ENCODE data around the gene XPO6. TPM values are rescaled to one million over a fixed set of nuclear protein-coding genes. Genes with fewer than 3 reads are reported as not detected.

XPO6 gene
- total RNA-seq, 1 donor: 102 TPM

GRCh38 chr16:28089992-28090365 lies 121.8 kb downstream of the XPO6 start:
- H3K27me3 ChIP-seq (ENCODE audit: insufficient read depth, low read length): no peaks in the 10 kb centered on the region
- peaks cover 19% of the 10 kb centered on the region for H4K20me1 ChIP-seq (ENCODE audit: insufficient read depth, low read length)

DNA sequence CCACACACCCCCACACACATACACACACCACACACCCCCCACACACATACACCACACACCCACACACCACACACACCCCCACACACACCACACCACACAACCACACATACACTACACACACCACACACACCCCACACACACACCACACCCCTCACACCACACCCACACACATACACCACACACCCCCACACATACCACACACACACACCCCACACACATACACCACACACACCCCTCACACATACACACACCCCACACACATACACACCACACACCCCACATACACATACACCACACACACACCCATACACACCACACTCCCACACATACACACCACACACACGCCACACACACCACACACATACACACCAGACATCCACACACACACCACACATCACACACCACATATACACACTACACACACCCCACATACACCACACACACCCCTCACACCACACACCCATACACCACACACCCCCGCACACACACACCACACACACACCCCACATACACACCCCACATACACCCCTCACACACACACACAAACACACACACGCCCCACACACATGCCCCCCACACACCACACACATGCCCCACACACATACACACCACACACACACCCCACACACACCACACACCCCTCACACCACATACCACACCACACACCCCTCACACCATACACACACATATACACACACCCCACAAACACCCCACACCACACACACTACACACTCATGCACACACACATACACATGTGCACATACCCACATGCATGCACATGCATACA lies 122.4 kb downstream of the XPO6 start:
- Histone ChIP-seq H3K79me2 (ENCODE audit: insufficient read depth, low read length) (no peaks in the 10 kb centered on the region), H4K20me1 (ENCODE audit: insufficient read depth, low read length) (peaks cover 19% of the 10 kb centered on the region), H3K36me3 (ENCODE audit: insufficient read depth, low read length) (no peaks in the 10 kb centered on the region), H3K4me3 (ENCODE audit: insufficient read depth, low read length) (no peak overlapping the region), H3K4me1 (ENCODE audit: insufficient read depth, low read length) (peaks cover 6% of the 10 kb centered on the region), H3K9me3 (ENCODE audit: low read depth, low read length) (no peaks in the 10 kb centered on the region), H3K4me2 (ENCODE audit: insufficient read depth, low read length) (no peak overlapping the region), H3K27me3 (ENCODE audit: insufficient read depth, low read length) (no peaks in the 10 kb centered on the region), H3K27ac (ENCODE audit: low read depth, low read length) (no peak overlapping the region), H2AFZ (ENCODE audit: low read length) (no peak overlapping the region)
- TF ChIP-seq, protein P1, sequence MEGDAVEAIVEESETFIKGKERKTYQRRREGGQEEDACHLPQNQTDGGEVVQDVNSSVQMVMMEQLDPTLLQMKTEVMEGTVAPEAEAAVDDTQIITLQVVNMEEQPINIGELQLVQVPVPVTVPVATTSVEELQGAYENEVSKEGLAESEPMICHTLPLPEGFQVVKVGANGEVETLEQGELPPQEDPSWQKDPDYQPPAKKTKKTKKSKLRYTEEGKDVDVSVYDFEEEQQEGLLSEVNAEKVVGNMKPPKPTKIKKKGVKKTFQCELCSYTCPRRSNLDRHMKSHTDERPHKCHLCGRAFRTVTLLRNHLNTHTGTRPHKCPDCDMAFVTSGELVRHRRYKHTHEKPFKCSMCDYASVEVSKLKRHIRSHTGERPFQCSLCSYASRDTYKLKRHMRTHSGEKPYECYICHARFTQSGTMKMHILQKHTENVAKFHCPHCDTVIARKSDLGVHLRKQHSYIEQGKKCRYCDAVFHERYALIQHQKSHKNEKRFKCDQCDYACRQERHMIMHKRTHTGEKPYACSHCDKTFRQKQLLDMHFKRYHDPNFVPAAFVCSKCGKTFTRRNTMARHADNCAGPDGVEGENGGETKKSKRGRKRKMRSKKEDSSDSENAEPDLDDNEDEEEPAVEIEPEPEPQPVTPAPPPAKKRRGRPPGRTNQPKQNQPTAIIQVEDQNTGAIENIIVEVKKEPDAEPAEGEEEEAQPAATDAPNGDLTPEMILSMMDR (IDR thresholded peaks at IDR 0.05; ENCODE audit: extremely low read depth, low read depth, low read length): no peak
- no peak for DNase-seq (ENCODE audit: insufficient read length, low spot score, missing footprints)

More at GRCh38 chr16:28089992-28090365, 121.8 kb downstream of the XPO6 start:
- H3K4me2 ChIP-seq (ENCODE audit: insufficient read depth, low read length): no peak overlapping the region
- no peaks in the 10 kb centered on the region for H3K36me3 ChIP-seq (ENCODE audit: insufficient read depth, low read length)
- no peak for DNase-seq (ENCODE audit: insufficient read length, low spot score, missing footprints)
- H3K4me3 ChIP-seq (ENCODE audit: insufficient read depth, low read length): no peak overlapping the region
- no peaks in the 10 kb centered on the region for H3K9me3 ChIP-seq (ENCODE audit: low read depth, low read length)
- no peaks in the 10 kb centered on the region for H3K79me2 ChIP-seq (ENCODE audit: insufficient read depth, low read length)
- no peak overlapping the region for H3K27ac ChIP-seq (ENCODE audit: low read depth, low read length)
- H2AFZ ChIP-seq (ENCODE audit: low read length): no peak overlapping the region
- H3K4me1 ChIP-seq (ENCODE audit: insufficient read depth, low read length): peaks cover 6% of the 10 kb centered on the region
- TF ChIP-seq, protein P1 (IDR thresholded peaks at IDR 0.05; ENCODE audit: extremely low read depth, low read depth, low read length): no peak

- H3K4me3 ChIP-seq (ENCODE audit: insufficient read depth, low read length): no peak overlapping the region
- TF ChIP-seq, protein P1 (IDR thresholded peaks at IDR 0.05; ENCODE audit: extremely low read depth, low read depth, low read length): no peak
Measured at GRCh38 chr16:28087675-28088300, 124.0 kb downstream of the XPO6 start.

GRCh38 chr16:28087140-28087660 lies 124.6 kb downstream of the XPO6 start:
- H3K9me3 ChIP-seq (ENCODE audit: low read depth, low read length): no peaks in the 10 kb centered on the region
- peaks cover 19% of the 10 kb centered on the region for H4K20me1 ChIP-seq (ENCODE audit: insufficient read depth, low read length)
- DNase-seq (ENCODE audit: insufficient read length, low spot score, missing footprints): peak; percentile 47
- H3K79me2 ChIP-seq (ENCODE audit: insufficient read depth, low read length): no peaks in the 10 kb centered on the region
- H3K27me3 ChIP-seq (ENCODE audit: insufficient read depth, low read length): no peaks in the 10 kb centered on the region
- peaks cover 6% of the 10 kb centered on the region for H3K4me1 ChIP-seq (ENCODE audit: insufficient read depth, low read length)
- TF ChIP-seq, protein P1 (IDR thresholded peaks at IDR 0.05; ENCODE audit: extremely low read depth, low read depth, low read length): no peak
- H3K4me3 ChIP-seq (ENCODE audit: insufficient read depth, low read length): no peak overlapping the region
- no peak overlapping the region for H3K4me2 ChIP-seq (ENCODE audit: insufficient read depth, low read length)
- no peak overlapping the region for H3K27ac ChIP-seq (ENCODE audit: low read depth, low read length)
- H3K36me3 ChIP-seq (ENCODE audit: insufficient read depth, low read length): no peaks in the 10 kb centered on the region
- no peak overlapping the region for H2AFZ ChIP-seq (ENCODE audit: low read length)

More at GRCh38 chr16:28087675-28088300, 124.0 kb downstream of the XPO6 start:
- Histone ChIP-seq H2AFZ (ENCODE audit: low read length) (no peak overlapping the region), H4K20me1 (ENCODE audit: insufficient read depth, low read length) (peaks cover 19% of the 10 kb centered on the region), H3K4me2 (ENCODE audit: insufficient read depth, low read length) (no peak overlapping the region), H3K27ac (ENCODE audit: low read depth, low read length) (no peak overlapping the region), H3K4me1 (ENCODE audit: insufficient read depth, low read length) (peaks cover 6% of the 10 kb centered on the region), H3K27me3 (ENCODE audit: insufficient read depth, low read length) (no peaks in the 10 kb centered on the region), H3K36me3 (ENCODE audit: insufficient read depth, low read length) (no peaks in the 10 kb centered on the region), H3K79me2 (ENCODE audit: insufficient read depth, low read length) (no peaks in the 10 kb centered on the region), H3K9me3 (ENCODE audit: low read depth, low read length) (no peaks in the 10 kb centered on the region)
- peak; percentile 58 for DNase-seq (ENCODE audit: insufficient read length, low spot score, missing footprints)

Data from osteoblast (primary cell).